K562 (cell line): Measurements from ENCODE around the gene NAPEPLD. TPM values are rescaled to one million over a fixed set of nuclear protein-coding genes. Genes with fewer than 3 reads are reported as not detected.
A peak's percentile ranks its signal among the peaks of the same experiment; 100 is the strongest.

ENCODE experiments used
- KLF1 ChIP-seq: fragments of 450-650 bp; IDR thresholded peaks from 2 replicates; pipeline ENCODE4 v1.6.1; 2016; ENCODE audit warnings: missing genetic modification characterization, missing compliant biosample characterization
- NCOA1 ChIP-seq: fragments of 450-650 bp; IDR thresholded peaks from 2 replicates; pipeline ENCODE4 v1.6.1; 2016; ENCODE audit warnings: low read depth
- PATZ1 ChIP-seq: fragments of 250-450 bp; sonication (Bioruptor Pico); IDR thresholded peaks from 2 replicates; pipeline ENCODE4 v1.5.0; 2020; ENCODE audit warnings: mild to moderate bottlenecking, borderline replicate concordance
- PHF20 ChIP-seq: fragments of 450-650 bp; IDR thresholded peaks from 2 replicates; pipeline ENCODE4 v1.6.1; 2018; ENCODE audit not compliant: partially characterized antibody
- RREB1 ChIP-seq: fragments of 250-450 bp; sonication (Bioruptor Pico); IDR thresholded peaks from 2 replicates; pipeline ENCODE4 v1.4.0; 2020
- SOX6 ChIP-seq: fragments of 450-650 bp; IDR thresholded peaks from 2 replicates; pipeline ENCODE4 v1.6.1; 2014; ENCODE audit warnings: mild to moderate bottlenecking
- TAF15 ChIP-seq: fragments of 200-400 bp; formaldehyde crosslinking; IDR thresholded peaks from 2 replicates; pipeline ENCODE4 v1.6.1; 2017; ENCODE audit warnings: mild to moderate bottlenecking, low read depth, low read length, moderate library complexity
- ZNF134 ChIP-seq: fragments of 250-450 bp; sonication (Bioruptor Pico); conservative IDR thresholded peaks from 2 replicates; pipeline ENCODE4 v1.4.0; 2020
- ZNF699 ChIP-seq: fragments of 250-450 bp; sonication (Bioruptor Pico); IDR thresholded peaks from 2 replicates; pipeline ENCODE4 v1.8.0; 2021; ENCODE audit warnings: mild to moderate bottlenecking, moderate library complexity; ENCODE audit not compliant: insufficient replicate concordance
- ZNF717 ChIP-seq: fragments of 250-450 bp; sonication (Bioruptor Pico); IDR thresholded peaks from 2 replicates; pipeline ENCODE4 v1.5.0; 2021
- polyA plus RNA-seq, 8 experiments: library from polyadenylated mRNA; depleted of rRNA in 4 of 8; stranded (reverse) in 5 of 8; unstranded in 3 of 8; fragments of >200 nt; fragmentation: Nextera tagmentation in 2 of 8; fragmentation: Illumina TruSeq in 1 of 8; extraction: Ambion mirVana in 2 of 8; extraction: Trizol in 1 of 8; gene quantifications; 2 replicates each; pipeline versions ENCODE4 v1.2.1 to v1.2.3, GENCODE V29; 2011 to 2014; ENCODE audit warnings: inconsistent platforms in 1 of 8, missing spikeins in 1 of 8
- total RNA-seq, 7 experiments: library from RNA; depleted of rRNA in 6 of 7; stranded (reverse); fragments of >200 nt in 6 of 7; fragmentation: Illumina TruSeq in 2 of 7; extraction: Trizol in 2 of 7; gene quantifications; 2 replicates each; pipeline versions ENCODE4 v1.2.1 to v1.2.3, GENCODE V29; 2011 to 2021; ENCODE audit warnings: low replicate concordance in 1 of 7
- TF ChIP-seq, protein P1 (sequence below): sonication (generic); formaldehyde crosslinking; IDR thresholded peaks from 2 replicates; pipeline ENCODE4 v1.9.0; 2022; ENCODE audit warnings: mild to moderate bottlenecking, missing genetic modification reagents

NAPEPLD gene
- total and polyA plus RNA-seq, 9 of the 15 experiments (the other 6 are each of a cell fraction or from before 2014, with no cell fraction given), result 3.2 to 11.0 (median 7.5) TPM

DNA sequence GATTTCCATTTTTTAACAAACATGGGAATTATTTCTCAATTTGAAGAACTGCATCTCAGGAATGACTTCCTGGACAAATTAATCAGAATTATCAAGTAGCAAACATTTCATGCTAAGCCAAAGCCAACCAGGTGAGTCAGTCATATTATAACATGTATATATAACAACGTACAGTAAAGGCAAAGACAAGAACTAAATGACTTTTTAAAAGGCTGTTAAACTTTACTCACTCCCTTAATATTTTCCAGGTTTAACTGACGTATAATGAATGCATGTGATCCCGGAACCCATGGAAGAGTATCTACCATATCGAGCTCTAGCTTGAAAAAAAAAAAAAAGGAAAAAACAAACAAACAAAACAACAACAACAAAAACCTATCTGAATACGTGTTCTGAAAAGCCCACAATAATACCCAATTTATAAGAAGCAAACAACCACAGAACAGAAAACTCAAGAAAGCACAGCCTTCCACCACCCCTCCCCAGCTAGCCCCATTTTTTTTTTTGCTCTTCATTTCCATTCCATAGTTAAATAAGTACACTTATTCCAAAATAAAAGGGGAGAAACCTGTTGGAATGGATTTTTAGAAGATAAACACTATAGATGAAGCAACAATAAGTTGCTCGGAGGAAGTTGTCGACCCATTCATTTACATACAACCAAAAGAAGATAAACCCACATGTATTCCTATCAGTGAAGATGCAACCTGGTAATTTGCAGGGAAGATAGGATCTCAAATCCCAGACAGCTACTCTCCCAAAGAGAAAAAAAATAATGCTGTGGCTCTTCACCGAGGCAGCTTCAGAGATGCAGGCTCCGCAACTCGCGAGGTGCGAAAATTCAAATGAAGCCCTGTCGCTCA lies 537 bp downstream of the NAPEPLD start (continued):
- TF ChIP-seq PATZ1 (CRISPR knock-in tag), result 0 out of 2 replicates have a peak, but pooled peaks have one; percentile 13
- no peak for TF ChIP-seq PHF20
- TF ChIP-seq TAF15, result no peak
- 0 out of 2 replicates have a peak, but pooled peaks have one; percentile 31 for TF ChIP-seq ZNF134 (CRISPR knock-in tag)
- no peak for TF ChIP-seq RREB1 (CRISPR knock-in tag)
- TF ChIP-seq ZNF717, result no peak
- TF ChIP-seq, protein P1, sequence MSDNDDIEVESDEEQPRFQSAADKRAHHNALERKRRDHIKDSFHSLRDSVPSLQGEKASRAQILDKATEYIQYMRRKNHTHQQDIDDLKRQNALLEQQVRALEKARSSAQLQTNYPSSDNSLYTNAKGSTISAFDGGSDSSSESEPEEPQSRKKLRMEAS (CRISPR knock-in tag), result no peak
- TF ChIP-seq ZNF699 (CRISPR knock-in tag), result no peak
- TF ChIP-seq SOX6, result peak; percentile 21; the same call in 1 of the 2 replicates
- no peak for TF ChIP-seq KLF1 (tag)
- no peak for TF ChIP-seq NCOA1
